22Rv1 (cell line): ENCODE data around the gene FRMD3.

Experiments
- CTCF ChIP-seq: fragments of 450-650 bp; IDR thresholded peaks from 2 replicates; pipeline ENCODE4 v1.5.1; 2017; ENCODE audit warnings: mild to moderate bottlenecking
- ZFX ChIP-seq: fragments of 450-650 bp; IDR thresholded peaks from 2 replicates; pipeline ENCODE4 v1.6.1; 2017; ENCODE audit warnings: antibody characterized with exemption, borderline replicate concordance

- TF ChIP-seq CTCF (no peak), ZFX (no peak)
Measured at GRCh38 chr9:83290692-83291091, 247.5 kb downstream of the FRMD3 start.
